BJ (cell line): ENCODE results near the gene SDK1. TPM values are rescaled to one million over a fixed set of nuclear protein-coding genes. Genes with fewer than 3 reads are reported as not detected.

Experiments used
- CTCF ChIA-PET: fragments of 350-600 bp; formaldehyde crosslinking; extraction: SDS; loops from one replicate; lab custom pipeline; 2021; ENCODE audit warnings: antibody characterized with exemption, inconsistent platforms; lab: Yijun Ruan, JAX
- POLR2A ChIA-PET: fragments of 300-600 bp; sonication (Branson Sonifier 250); formaldehyde crosslinking; extraction: SDS; loops from one replicate; lab custom pipeline; 2021; ENCODE audit warnings: antibody characterized with exemption; lab: Charles Lee
- DNase-seq: peaks from one replicate; pipeline ENCODE4 v3.0.0-alpha.2; 2011; ENCODE audit warnings: low read depth
- H3K27me3 ChIP-seq: 2 replicates; pipeline ENCODE4 v1.6.0; 2011; ENCODE audit warnings: low read length; ENCODE audit not compliant: control insufficient read depth, insufficient read depth
- H3K36me3 ChIP-seq: 2 replicates; pipeline ENCODE4 v1.5.1; 2011; ENCODE audit warnings: low read length; ENCODE audit not compliant: control insufficient read depth, insufficient read depth
- H3K4me3 ChIP-seq: 2 replicates; pipeline ENCODE4 v1.5.1; 2011; ENCODE audit warnings: low read depth, mild to moderate bottlenecking, control low read depth, low read length
- CTCF ChIP-seq: IDR thresholded peaks from 2 replicates; pipeline ENCODE4 v1.5.1; 2011; ENCODE audit warnings: low read depth, mild to moderate bottlenecking, control low read depth, inconsistent platforms, low read length, moderate library complexity; ENCODE audit not compliant: insufficient read depth
- polyA plus RNA-seq: library from polyadenylated mRNA; depleted of rRNA; stranded (reverse); fragments of >200 nt; gene quantifications from 2 replicates; pipeline ENCODE4 v1.2.3, GENCODE V29; 2011

SDK1 gene
- polyA plus RNA-seq, 1 experiment = 0.01 TPM

GRCh38 chr7:3451701-3452100, 150.6 kb downstream of the SDK1 start:
- POLR2A ChIA-PET = no interaction called here
- no peak for DNase-seq
- Histone ChIP-seq H3K27me3 (no peaks in the 10 kb centered on the region), H3K36me3 (no peaks in the 10 kb centered on the region), H3K4me3 (no peak overlapping the region)
- CTCF ChIA-PET = no interaction called here
- no peak for TF ChIP-seq CTCF

DNA sequence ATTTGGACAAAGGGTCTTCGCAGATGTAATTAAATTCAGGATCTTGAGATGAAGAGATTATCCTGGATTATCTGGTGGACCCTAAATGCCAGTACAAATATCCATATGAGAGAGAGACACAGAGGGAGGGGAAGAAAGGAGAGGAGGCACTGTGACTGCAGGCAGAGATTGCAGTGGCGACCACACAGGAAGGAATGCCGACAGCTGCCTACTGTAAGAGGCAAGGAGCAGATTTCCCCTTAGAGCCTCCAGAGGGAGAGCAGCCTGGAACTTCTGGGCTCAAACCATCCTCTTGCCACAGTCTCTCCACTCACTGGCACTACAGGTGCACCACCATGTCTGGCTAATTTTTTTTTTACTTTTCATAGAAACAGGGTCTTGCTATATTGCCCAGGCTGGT, 152.3 kb downstream of the SDK1 start:
- H3K27me3 ChIP-seq = no peaks in the 10 kb centered on the region
- DNase-seq = no peak
- TF ChIP-seq CTCF = no peak
- ChIA-PET POLR2A (no interaction called here), CTCF (no interaction called here)
- no peaks in the 10 kb centered on the region for H3K36me3 ChIP-seq
- no peak overlapping the region for H3K4me3 ChIP-seq

- CTCF ChIA-PET = no interaction called here
- DNase-seq = no peak
- H3K36me3 ChIP-seq = no peaks in the 10 kb centered on the region
- no peak overlapping the region for H3K4me3 ChIP-seq
- no peaks in the 10 kb centered on the region for H3K27me3 ChIP-seq
- no peak for TF ChIP-seq CTCF
- POLR2A ChIA-PET = no interaction called here
Observed at GRCh38 chr7:3455806-3456595, 154.9 kb downstream of the SDK1 start.

DNA sequence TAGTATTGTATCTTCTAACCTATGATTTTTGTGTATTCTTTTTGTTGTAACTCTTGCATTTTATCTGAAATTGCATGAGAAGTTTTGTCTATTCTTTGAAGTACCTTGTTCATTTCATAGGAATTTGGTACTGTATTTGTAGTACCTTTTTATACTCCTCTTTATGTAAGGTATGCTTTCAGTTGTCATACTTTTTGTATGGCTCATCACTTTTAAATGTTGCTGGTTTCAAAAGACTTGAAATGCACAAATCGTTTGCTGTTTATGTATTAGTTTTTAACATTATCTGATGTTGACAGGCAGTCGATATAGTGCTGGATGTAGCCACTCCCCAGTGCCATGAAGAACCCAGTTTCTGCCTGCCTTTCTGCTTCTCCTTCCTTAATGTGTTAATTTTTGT, 158.1 kb downstream of the SDK1 start:
- POLR2A ChIA-PET = no interaction called here
- TF ChIP-seq CTCF = no peak
- DNase-seq = no peak
- H3K27me3 ChIP-seq = no peaks in the 10 kb centered on the region
- H3K36me3 ChIP-seq = no peaks in the 10 kb centered on the region
- H3K4me3 ChIP-seq = no peak overlapping the region
- CTCF ChIA-PET = no interaction called here

- CTCF ChIA-PET = no interaction called here
- POLR2A ChIA-PET = no interaction called here
- Histone ChIP-seq H3K36me3 (no peaks in the 10 kb centered on the region), H3K27me3 (no peaks in the 10 kb centered on the region), H3K4me3 (no peak overlapping the region)
- DNase-seq = no peak
- no peak for TF ChIP-seq CTCF
Observed at GRCh38 chr7:3461923-3462322, 160.9 kb downstream of the SDK1 start.
